Measurements from ENCODE around the gene ITGA5.

DNA sequence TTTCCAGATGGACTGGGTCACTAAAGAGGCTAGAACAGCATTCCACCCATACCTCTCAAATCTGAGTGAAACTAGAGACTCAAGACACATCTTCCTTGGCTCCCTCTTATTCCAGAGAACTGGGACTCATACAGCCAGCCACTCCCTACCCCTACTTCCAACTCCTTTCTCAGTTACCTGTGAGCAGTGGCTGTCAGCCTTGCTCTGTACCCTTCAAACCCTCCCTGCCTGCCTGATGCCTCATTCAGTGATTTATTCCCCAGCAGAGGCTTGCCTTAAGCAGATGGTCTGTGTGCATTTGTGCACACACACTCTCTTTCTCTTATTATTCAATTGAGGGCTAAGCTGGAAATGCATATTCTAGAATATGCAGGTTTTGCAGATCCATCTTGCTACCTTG lies 69.4 kb downstream of the ITGA5 start:
- TF ChIP-seq, protein P1, sequence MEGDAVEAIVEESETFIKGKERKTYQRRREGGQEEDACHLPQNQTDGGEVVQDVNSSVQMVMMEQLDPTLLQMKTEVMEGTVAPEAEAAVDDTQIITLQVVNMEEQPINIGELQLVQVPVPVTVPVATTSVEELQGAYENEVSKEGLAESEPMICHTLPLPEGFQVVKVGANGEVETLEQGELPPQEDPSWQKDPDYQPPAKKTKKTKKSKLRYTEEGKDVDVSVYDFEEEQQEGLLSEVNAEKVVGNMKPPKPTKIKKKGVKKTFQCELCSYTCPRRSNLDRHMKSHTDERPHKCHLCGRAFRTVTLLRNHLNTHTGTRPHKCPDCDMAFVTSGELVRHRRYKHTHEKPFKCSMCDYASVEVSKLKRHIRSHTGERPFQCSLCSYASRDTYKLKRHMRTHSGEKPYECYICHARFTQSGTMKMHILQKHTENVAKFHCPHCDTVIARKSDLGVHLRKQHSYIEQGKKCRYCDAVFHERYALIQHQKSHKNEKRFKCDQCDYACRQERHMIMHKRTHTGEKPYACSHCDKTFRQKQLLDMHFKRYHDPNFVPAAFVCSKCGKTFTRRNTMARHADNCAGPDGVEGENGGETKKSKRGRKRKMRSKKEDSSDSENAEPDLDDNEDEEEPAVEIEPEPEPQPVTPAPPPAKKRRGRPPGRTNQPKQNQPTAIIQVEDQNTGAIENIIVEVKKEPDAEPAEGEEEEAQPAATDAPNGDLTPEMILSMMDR (IDR thresholded peaks at IDR 0.05) = no peak
- TF ChIP-seq POLR2AphosphoS5 (IDR thresholded peaks at IDR 0.05; ENCODE audit: low read depth, low read length) = no peak
- no peak for TF ChIP-seq SIN3A (IDR thresholded peaks at IDR 0.05; ENCODE audit: borderline replicate concordance, insufficient read depth, low read depth, low read length)
- TF ChIP-seq, protein P2, sequence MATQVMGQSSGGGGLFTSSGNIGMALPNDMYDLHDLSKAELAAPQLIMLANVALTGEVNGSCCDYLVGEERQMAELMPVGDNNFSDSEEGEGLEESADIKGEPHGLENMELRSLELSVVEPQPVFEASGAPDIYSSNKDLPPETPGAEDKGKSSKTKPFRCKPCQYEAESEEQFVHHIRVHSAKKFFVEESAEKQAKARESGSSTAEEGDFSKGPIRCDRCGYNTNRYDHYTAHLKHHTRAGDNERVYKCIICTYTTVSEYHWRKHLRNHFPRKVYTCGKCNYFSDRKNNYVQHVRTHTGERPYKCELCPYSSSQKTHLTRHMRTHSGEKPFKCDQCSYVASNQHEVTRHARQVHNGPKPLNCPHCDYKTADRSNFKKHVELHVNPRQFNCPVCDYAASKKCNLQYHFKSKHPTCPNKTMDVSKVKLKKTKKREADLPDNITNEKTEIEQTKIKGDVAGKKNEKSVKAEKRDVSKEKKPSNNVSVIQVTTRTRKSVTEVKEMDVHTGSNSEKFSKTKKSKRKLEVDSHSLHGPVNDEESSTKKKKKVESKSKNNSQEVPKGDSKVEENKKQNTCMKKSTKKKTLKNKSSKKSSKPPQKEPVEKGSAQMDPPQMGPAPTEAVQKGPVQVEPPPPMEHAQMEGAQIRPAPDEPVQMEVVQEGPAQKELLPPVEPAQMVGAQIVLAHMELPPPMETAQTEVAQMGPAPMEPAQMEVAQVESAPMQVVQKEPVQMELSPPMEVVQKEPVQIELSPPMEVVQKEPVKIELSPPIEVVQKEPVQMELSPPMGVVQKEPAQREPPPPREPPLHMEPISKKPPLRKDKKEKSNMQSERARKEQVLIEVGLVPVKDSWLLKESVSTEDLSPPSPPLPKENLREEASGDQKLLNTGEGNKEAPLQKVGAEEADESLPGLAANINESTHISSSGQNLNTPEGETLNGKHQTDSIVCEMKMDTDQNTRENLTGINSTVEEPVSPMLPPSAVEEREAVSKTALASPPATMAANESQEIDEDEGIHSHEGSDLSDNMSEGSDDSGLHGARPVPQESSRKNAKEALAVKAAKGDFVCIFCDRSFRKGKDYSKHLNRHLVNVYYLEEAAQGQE (IDR thresholded peaks at IDR 0.05; ENCODE audit: insufficient read depth in 1 of 2, low read depth in 2 of 2, low read length in 1 of 2) = no peak
- no peak for TF ChIP-seq TCF7L2 (IDR thresholded peaks at IDR 0.05; ENCODE audit: low read depth, low read length)

Measured in Panc1 (cell line).